HEK293 (cell line): Measurements from ENCODE around the gene PPP1R14B.
A peak's percentile ranks its signal among the peaks of the same experiment; 100 is the strongest.

Source experiments
- HOXA7 ChIP-seq: sonication (generic); formaldehyde crosslinking; IDR thresholded peaks from 2 replicates; pipeline ENCODE4 v1.8.1; 2022; ENCODE audit warnings: missing genetic modification reagents, borderline replicate concordance
- MZF1 ChIP-seq: fragments of 450-650 bp; formaldehyde crosslinking; IDR thresholded peaks from 2 replicates; pipeline ENCODE4 v1.5.1; 2017; ENCODE audit warnings: missing biosample characterization, missing genetic modification characterization, borderline replicate concordance
- PATZ1 ChIP-seq: fragments of 450-650 bp; formaldehyde crosslinking; IDR thresholded peaks from 2 replicates; pipeline ENCODE4 v1.5.1; 2016; ENCODE audit warnings: missing biosample characterization, missing genetic modification characterization
- PBX3 ChIP-seq: sonication (generic); formaldehyde crosslinking; IDR thresholded peaks from 2 replicates; pipeline ENCODE4 v1.8.1; 2022; ENCODE audit warnings: mild to moderate bottlenecking, moderate library complexity, missing genetic modification reagents
- PRDM1 ChIP-seq: fragments of 450-650 bp; formaldehyde crosslinking; IDR thresholded peaks from 2 replicates; pipeline ENCODE4; 2016; ENCODE audit warnings: missing biosample characterization, missing genetic modification characterization
- SALL2 ChIP-seq: fragments of 450-650 bp; formaldehyde crosslinking; IDR thresholded peaks from 2 replicates; pipeline ENCODE4 v1.5.0; 2017; ENCODE audit warnings: missing biosample characterization, mild to moderate bottlenecking, missing genetic modification characterization, borderline replicate concordance
- ZBTB1 ChIP-seq: fragments of 450-650 bp; formaldehyde crosslinking; IDR thresholded peaks from 2 replicates; pipeline ENCODE4 v1.5.1; 2016; ENCODE audit warnings: missing biosample characterization, missing genetic modification characterization
- ZBTB7A ChIP-seq: fragments of 450-650 bp; formaldehyde crosslinking; IDR thresholded peaks from 2 replicates; pipeline ENCODE4 v1.5.1; 2016; ENCODE audit warnings: low read depth, missing biosample characterization, missing genetic modification characterization
- ZIC2 ChIP-seq: fragments of 450-650 bp; formaldehyde crosslinking; IDR thresholded peaks from 2 replicates; pipeline ENCODE4 v1.5.1; 2016; ENCODE audit warnings: missing biosample characterization, missing genetic modification characterization
- ZNF121 ChIP-seq: fragments of 450-650 bp; formaldehyde crosslinking; IDR thresholded peaks from 2 replicates; pipeline ENCODE4 v1.5.1; 2016; ENCODE audit warnings: missing biosample characterization, missing genetic modification characterization
- ZNF501 ChIP-seq: fragments of 450-650 bp; formaldehyde crosslinking; IDR thresholded peaks from 2 replicates; pipeline ENCODE4 v1.5.1; 2016; ENCODE audit warnings: missing biosample characterization, missing genetic modification characterization
- ZNF510 ChIP-seq: fragments of 450-650 bp; formaldehyde crosslinking; IDR thresholded peaks from 2 replicates; pipeline ENCODE4 v1.5.1; 2018; ENCODE audit warnings: mild to moderate bottlenecking, missing genetic modification characterization, missing biosample characterization; ENCODE audit not compliant: insufficient replicate concordance
- ZNF571 ChIP-seq: fragments of 450-650 bp; formaldehyde crosslinking; IDR thresholded peaks from 2 replicates; pipeline ENCODE4 v1.5.0; 2017; ENCODE audit warnings: missing biosample characterization, missing genetic modification characterization
- ZNF580 ChIP-seq: fragments of 450-650 bp; formaldehyde crosslinking; IDR thresholded peaks from 2 replicates; pipeline ENCODE4 v1.5.1; 2016; ENCODE audit warnings: missing biosample characterization, missing genetic modification characterization
- ZNF623 ChIP-seq: fragments of 450-650 bp; formaldehyde crosslinking; IDR thresholded peaks from 2 replicates; pipeline ENCODE4 v1.5.1; 2016; ENCODE audit warnings: missing biosample characterization, missing genetic modification characterization
- ZNF830 ChIP-seq: fragments of 450-650 bp; IDR thresholded peaks from 2 replicates; pipeline ENCODE4 v1.5.0; 2018; ENCODE audit warnings: missing biosample characterization, missing genetic modification characterization, low read depth, mild to moderate bottlenecking, moderate library complexity
- ZSCAN30 ChIP-seq: fragments of 450-650 bp; IDR thresholded peaks from 2 replicates; pipeline ENCODE4 v1.5.1; 2018; ENCODE audit warnings: missing biosample characterization, mild to moderate bottlenecking, missing genetic modification characterization, moderate library complexity
- TF ChIP-seq, protein P1 (sequence below): fragments of 450-650 bp; formaldehyde crosslinking; IDR thresholded peaks from 2 replicates; pipeline ENCODE4 v1.5.1; 2016; ENCODE audit warnings: missing biosample characterization, missing genetic modification characterization
- TF ChIP-seq, protein P2 (sequence below): fragments of 450-650 bp; formaldehyde crosslinking; IDR thresholded peaks from 2 replicates; pipeline ENCODE4 v1.5.1; 2016; ENCODE audit warnings: missing biosample characterization, missing genetic modification characterization
- TF ChIP-seq, protein P3 (sequence below): fragments of 450-650 bp; formaldehyde crosslinking; IDR thresholded peaks from 2 replicates; pipeline ENCODE4 v1.5.1; 2016; ENCODE audit warnings: missing biosample characterization, missing genetic modification characterization, borderline replicate concordance

PPP1R14B gene

GRCh38 chr11:64268025-64268892, 21.5 kb upstream of the PPP1R14B start (continued):
- TF ChIP-seq, protein P1, sequence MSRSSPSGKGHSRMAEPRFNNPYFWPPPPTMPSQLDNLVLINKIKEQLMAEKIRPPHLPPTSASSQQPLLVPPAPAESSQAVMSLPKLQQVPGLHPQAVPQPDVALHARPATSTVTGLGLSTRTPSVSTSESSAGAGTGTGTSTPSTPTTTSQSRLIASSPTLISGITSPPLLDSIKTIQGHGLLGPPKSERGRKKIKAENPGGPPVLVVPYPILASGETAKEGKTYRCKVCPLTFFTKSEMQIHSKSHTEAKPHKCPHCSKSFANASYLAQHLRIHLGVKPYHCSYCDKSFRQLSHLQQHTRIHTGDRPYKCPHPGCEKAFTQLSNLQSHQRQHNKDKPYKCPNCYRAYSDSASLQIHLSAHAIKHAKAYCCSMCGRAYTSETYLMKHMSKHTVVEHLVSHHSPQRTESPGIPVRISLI (tag by site-specific recombination) = no peak
- TF ChIP-seq ZNF830 (tag by site-specific recombination) (no peak), ZNF510 (tag by site-specific recombination) (no peak), ZBTB7A (tag by site-specific recombination) (no peak), MZF1 (tag by site-specific recombination) (no peak), ZNF121 (tag by site-specific recombination) (no peak), SALL2 (tag by site-specific recombination) (no peak), PATZ1 (no peak), PBX3 (CRISPR knock-in tag) (no peak), ZNF501 (tag by site-specific recombination) (no peak), ZNF571 (tag by site-specific recombination) (no peak), ZNF623 (tag by site-specific recombination) (no peak), ZBTB1 (no peak), ZNF580 (0 out of 2 replicates have a peak, but pooled peaks have one; percentile 9), PRDM1 (tag by site-specific recombination) (no peak), ZSCAN30 (tag by site-specific recombination) (0 out of 2 replicates have a peak, but pooled peaks have one; percentile 24), ZIC2 (peak; percentile 16; the same call in 1 of the 2 replicates), HOXA7 (no peak)
- TF ChIP-seq, protein P2, sequence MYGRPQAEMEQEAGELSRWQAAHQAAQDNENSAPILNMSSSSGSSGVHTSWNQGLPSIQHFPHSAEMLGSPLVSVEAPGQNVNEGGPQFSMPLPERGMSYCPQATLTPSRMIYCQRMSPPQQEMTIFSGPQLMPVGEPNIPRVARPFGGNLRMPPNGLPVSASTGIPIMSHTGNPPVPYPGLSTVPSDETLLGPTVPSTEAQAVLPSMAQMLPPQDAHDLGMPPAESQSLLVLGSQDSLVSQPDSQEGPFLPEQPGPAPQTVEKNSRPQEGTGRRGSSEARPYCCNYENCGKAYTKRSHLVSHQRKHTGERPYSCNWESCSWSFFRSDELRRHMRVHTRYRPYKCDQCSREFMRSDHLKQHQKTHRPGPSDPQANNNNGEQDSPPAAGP (tag by site-specific recombination) = 0 out of 2 replicates have a peak, but pooled peaks have one; percentile 18
- TF ChIP-seq, protein P3, sequence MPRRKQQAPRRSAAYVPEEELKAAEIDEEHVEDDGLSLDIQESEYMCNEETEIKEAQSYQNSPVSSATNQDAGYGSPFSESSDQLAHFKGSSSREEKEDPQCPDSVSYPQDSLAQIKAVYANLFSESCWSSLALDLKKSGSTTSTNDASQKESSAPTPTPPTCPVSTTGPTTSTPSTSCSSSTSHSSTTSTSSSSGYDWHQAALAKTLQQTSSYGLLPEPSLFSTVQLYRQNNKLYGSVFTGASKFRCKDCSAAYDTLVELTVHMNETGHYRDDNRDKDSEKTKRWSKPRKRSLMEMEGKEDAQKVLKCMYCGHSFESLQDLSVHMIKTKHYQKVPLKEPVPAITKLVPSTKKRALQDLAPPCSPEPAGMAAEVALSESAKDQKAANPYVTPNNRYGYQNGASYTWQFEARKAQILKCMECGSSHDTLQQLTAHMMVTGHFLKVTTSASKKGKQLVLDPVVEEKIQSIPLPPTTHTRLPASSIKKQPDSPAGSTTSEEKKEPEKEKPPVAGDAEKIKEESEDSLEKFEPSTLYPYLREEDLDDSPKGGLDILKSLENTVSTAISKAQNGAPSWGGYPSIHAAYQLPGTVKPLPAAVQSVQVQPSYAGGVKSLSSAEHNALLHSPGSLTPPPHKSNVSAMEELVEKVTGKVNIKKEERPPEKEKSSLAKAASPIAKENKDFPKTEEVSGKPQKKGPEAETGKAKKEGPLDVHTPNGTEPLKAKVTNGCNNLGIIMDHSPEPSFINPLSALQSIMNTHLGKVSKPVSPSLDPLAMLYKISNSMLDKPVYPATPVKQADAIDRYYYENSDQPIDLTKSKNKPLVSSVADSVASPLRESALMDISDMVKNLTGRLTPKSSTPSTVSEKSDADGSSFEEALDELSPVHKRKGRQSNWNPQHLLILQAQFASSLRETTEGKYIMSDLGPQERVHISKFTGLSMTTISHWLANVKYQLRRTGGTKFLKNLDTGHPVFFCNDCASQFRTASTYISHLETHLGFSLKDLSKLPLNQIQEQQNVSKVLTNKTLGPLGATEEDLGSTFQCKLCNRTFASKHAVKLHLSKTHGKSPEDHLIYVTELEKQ (tag by site-specific recombination) = no peak
